Fibroblast of mammary gland (primary cell): ENCODE data around the gene NKAPD1.
"Not testable (repeated sequence)": the region's sequence is repeated elsewhere in the genome, so short reads cannot be mapped to it uniquely, and the experiment has no call there.

Experiments used
- DNase-seq: peaks from one replicate; pipeline ENCODE4 v3.0.0-alpha.2; 2010; ENCODE audit warnings: low read depth
- H3K4me3 ChIP-seq: 2 replicates; pipeline ENCODE4 v1.5.1; 2011; ENCODE audit warnings: low read depth, mild to moderate bottlenecking, low read length, moderate library complexity; ENCODE audit not compliant: control insufficient read depth
- CTCF ChIP-seq: conservative IDR thresholded peaks from 2 replicates; pipeline ENCODE4 v1.5.1; 2011; ENCODE audit warnings: low read depth, low read length, inconsistent platforms; ENCODE audit not compliant: control insufficient read depth, insufficient read depth

Gene NKAPD1

GRCh38 chr11:112037527-112037926 is 36.6 kb upstream of the NKAPD1 start:
- H3K4me3 ChIP-seq = no peak overlapping the region
- DNase-seq = no peak
- TF ChIP-seq CTCF = no peak

- no peak for TF ChIP-seq CTCF
- peak; percentile 26 for DNase-seq
- no peak overlapping the region for H3K4me3 ChIP-seq
Observed at GRCh38 chr11:112042161-112042960, 31.7 kb upstream of the NKAPD1 start.

- no peak for TF ChIP-seq CTCF
Observed at GRCh38 chr11:112042961-112043304, 31.2 kb upstream of the NKAPD1 start.

GRCh38 chr11:112044961-112045360 is 29.1 kb upstream of the NKAPD1 start:
- TF ChIP-seq CTCF = no peak
- no peak overlapping the region for H3K4me3 ChIP-seq
- DNase-seq = no peak

More at GRCh38 chr11:112042961-112043304, 31.2 kb upstream of the NKAPD1 start:
- no peak overlapping the region for H3K4me3 ChIP-seq
- DNase-seq = no peak

- not testable (repeated sequence) for DNase-seq, H3K4me3 ChIP-seq
Observed at GRCh38 chr11:112046647-112047046, 27.5 kb upstream of the NKAPD1 start.

GRCh38 chr11:112048256-112048655 is 25.8 kb upstream of the NKAPD1 start:
- not testable (repeated sequence) for DNase-seq, H3K4me3 ChIP-seq

- no peak for DNase-seq
- no peak overlapping the region for H3K4me3 ChIP-seq
- no peak for TF ChIP-seq CTCF
Observed at GRCh38 chr11:112049777-112050176, 24.3 kb upstream of the NKAPD1 start.

GRCh38 chr11:112050721-112051120 is 23.4 kb upstream of the NKAPD1 start:
- no peak overlapping the region for H3K4me3 ChIP-seq
- DNase-seq = no peak
- no peak for TF ChIP-seq CTCF
